8988T (cell line): ENCODE data around the gene WAPL.
"Not testable (repeated sequence)": the region's sequence is repeated elsewhere in the genome, so short reads cannot be mapped to it uniquely, and the experiment has no call there.

Experiments used
- DNase-seq: peaks from one replicate; pipeline ENCODE4 v3.0.0; 2011

WAPL gene

GRCh38 chr10:86521678-86522509 lies at the start of gene WAPL:
TSS of gene WAPL (minus strand) at chr10:86521792. CDS start at chr10:86518069, 3,723 bp downstream.
- peak; percentile 93 for DNase-seq

GRCh38 chr10:86569335-86569734 lies 47.7 kb upstream of the WAPL start:
- DNase-seq: no peak

- DNase-seq: not testable (repeated sequence)
These were observed 44.9 kb upstream of the WAPL start for GRCh38 chr10:86566518-86566917.

- DNase-seq: not testable (repeated sequence)
These were observed 41.7 kb upstream of the WAPL start for GRCh38 chr10:86563338-86563737.

- not testable (repeated sequence) for DNase-seq
These were observed 37.1 kb upstream of the WAPL start for GRCh38 chr10:86558695-86559094.

DNA sequence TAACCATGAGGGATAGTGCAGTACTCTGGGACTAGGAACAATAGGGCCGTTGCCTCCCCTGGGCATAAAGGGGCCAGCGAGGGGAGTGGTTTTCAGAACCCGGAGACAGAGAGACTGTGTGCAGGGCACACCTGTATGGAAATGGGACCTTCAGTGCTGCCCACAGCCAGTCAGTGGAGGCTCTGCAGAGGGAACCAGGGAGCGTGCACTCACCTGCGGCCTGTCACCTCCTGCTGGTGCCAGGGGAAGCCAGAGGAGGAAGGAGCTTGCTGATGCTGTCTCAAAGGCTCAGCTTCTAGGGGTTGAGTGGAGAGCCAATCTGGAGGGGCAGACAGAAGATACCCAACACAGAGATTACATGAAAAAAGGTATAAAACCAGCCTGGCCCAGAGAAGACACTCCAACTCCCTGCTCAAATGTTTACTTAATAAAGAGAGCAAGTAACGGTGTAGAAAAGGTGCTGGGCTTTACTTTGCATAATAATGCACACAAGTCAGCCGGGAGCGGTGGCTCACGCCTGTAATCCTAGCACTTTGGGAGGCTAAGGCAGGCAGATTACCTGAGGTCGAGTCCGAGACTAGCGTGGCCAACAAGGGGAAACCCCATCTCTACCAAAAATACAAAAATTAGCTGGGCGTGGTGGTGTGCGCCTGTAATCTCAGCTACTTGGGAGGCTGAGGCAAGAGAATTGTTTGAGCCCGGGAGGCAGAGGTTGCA lies 35.5 kb upstream of the WAPL start:
- DNase-seq: no peak

DNA sequence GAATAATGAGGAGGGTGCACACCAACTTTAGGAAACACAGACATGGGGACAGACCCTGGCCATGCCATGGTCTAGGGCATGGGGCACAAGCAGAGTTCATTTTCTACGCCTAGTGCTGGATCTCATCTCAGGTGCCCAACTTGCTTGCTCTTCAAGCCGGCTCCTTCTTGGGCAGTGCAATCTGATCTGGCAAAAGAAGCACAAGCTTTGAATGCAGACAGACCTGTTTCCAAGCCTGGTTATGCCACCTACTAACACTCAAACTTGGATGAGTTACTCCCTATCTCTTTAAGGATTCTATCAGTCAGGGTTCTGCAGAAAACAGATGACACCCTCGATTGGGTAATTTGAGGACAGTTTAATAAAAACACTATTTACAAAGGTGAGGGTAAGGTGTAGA lies 34.9 kb upstream of the WAPL start:
- no peak for DNase-seq

GRCh38 chr10:86553639-86554038 lies 32.0 kb upstream of the WAPL start:
- DNase-seq: no peak

- DNase-seq: no peak
These were observed 31.6 kb upstream of the WAPL start for GRCh38 chr10:86553213-86553612.

- DNase-seq: no peak
These were observed 25.7 kb upstream of the WAPL start for GRCh38 chr10:86547296-86547695.

DNA sequence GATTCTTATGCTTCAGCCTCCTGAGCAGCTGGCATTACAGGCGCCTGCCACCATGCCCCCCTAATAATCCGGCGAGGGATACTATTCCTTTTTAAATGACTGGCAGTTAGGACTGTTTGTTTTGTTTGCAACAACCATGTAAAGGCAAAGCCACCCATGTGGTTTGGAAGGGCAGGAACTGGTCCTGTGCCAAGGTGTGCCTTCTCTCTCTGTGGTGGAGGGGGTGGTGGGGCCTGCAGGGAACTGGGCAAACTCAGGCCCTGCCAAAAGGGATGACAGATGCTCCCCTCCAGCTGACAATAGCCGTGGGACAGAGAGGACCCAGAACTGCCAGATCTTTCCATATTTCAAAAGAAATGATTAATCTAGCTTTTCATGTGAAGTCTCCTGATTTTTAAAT lies 23.5 kb upstream of the WAPL start:
- DNase-seq: no peak

- DNase-seq: no peak
These were observed 18.4 kb upstream of the WAPL start for GRCh38 chr10:86540016-86540415.

DNA sequence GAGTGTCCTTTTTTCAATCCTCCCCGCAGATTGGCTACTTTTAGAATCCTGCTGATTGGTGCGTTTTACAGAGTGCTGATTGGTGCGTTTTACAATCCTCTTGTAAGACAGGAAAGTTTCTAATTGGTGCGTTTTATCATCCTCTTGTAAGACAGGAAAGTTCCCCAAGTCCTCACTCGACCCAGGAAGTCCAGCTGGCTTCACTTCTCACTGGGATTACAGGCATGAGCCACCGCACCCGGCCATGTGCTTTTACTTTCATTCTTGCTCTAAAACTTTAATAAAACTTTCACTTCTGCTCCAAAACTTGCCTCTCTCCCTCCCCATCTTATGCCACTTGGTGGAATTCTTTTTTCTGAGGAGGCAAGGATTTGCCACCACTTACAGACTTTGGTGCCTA lies 17.0 kb upstream of the WAPL start:
- DNase-seq: no peak

GRCh38 chr10:86538040-86538439 lies 16.4 kb upstream of the WAPL start:
- DNase-seq: not testable (repeated sequence)

DNA sequence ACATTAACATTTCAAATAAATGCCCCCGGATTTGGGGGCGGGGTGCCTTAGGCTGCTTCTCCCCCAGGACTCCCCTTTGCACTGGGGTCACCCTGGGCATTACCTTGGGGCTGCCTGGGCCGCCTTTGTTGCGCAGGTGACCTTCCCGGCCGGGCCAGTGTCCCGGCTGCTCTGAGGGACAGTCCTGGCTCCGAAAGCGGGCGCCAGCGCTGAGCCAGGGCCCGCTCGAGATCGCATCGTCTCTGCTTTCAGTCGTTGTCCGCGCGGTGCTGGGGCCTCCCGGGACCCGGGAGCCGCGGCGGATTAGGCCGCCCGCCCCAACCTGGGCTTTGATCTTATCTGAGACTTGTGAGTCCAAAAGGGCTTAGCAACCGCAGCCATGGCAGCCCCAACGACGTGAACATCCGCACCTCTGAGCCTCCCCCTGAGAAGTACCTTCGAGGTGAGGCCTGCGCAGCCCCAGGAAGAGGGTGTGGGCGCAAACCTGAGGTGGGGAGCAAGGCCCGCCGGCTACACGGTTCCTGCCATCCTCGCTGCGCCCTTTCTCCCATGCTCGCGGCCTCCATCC lies 14.8 kb upstream of the WAPL start:
- no peak for DNase-seq

DNA sequence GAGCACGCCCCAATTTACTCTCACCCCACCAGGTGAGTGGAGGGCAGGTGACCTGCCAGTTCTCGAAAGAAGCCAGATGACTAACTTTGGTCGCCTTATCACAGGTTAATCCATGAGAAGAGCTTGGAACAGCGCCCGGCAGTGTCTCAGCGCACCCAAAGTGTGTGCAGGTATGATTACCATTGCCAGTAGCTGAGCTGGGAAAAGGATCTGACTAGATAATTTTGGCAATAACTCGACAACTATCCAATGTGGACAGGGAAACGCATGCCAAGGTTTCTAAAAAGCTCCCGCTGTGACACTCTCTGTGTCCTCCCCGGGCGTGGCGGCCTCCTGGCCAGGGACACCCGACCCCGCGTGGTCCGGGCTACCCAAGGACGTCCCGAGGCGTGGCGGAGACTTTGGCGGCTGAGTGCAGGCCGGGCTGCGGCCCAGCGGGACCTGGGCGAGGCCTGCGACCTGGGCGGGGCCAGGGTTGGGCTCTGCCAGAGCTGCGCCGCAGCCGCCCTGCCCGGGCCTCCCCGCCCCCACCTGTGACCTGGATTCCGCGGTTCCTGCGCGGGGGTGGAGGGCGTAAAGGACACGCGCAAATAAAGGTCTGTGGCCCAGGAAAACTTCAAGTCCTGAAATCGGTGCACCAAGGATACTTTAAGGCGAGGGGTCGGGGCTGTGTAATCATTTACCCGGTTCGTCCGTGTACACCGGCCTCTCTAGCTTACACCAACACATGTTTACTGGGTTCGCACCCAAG lies 13.7 kb upstream of the WAPL start:
- DNase-seq: peak; percentile 91

GRCh38 chr10:86533328-86533727 lies 11.7 kb upstream of the WAPL start:
- no peak for DNase-seq

GRCh38 chr10:86528736-86529135 lies 7.1 kb upstream of the WAPL start:
- not testable (repeated sequence) for DNase-seq

DNA sequence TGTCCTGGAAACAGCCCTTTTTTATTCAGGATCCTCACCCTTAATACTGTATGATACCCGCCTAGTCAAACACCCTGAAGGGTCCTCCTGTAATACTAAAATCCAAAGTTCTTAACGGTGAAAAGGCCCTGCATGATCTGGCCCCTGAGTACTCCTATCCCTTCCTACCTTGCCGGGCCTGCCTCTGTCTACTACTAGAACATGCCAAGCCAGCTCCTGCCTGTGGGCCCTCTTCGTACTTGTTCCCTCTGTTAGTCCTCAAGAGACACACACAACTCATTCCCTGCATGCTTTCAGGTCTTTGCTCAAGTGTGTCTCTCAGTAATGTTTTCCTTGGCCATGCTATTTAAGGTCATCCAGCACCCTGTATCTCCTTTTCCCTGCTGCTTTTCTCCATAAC lies 5.0 kb upstream of the WAPL start:
- no peak for DNase-seq

GRCh38 chr10:86525713-86526112 lies 4.1 kb upstream of the WAPL start:
- not testable (repeated sequence) for DNase-seq

GRCh38 chr10:86524225-86524962 lies 2.8 kb upstream of the WAPL start:
- DNase-seq: no peak

- no peak for DNase-seq
These were observed 1.8 kb upstream of the WAPL start for GRCh38 chr10:86523348-86523747.

DNA sequence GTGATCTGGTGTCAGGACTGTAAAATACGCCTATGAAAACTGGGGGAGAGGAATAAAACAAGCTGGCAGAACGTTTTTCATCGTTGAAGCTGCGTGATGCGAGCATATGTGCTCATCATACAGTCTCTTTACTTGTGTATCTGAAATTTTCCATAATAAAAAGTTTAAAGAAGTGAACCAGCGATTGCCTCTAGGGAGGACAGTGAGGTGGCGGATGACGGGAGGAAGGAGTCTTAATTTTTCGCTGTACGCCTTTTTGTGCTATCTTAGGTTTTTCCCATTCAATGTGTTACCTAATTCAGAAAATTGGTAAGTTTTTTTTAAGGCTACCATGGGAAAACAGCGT lies 891 bp upstream of the WAPL start:
- no peak for DNase-seq
